ENCODE data around the gene KCNN3. TPM values are rescaled to one million over a fixed set of nuclear protein-coding genes. Genes with fewer than 3 reads are reported as not detected.

Gene KCNN3
- total RNA-seq, 2 donors from 2014 or later: 0.08 TPM; not detected in 1

DNA sequence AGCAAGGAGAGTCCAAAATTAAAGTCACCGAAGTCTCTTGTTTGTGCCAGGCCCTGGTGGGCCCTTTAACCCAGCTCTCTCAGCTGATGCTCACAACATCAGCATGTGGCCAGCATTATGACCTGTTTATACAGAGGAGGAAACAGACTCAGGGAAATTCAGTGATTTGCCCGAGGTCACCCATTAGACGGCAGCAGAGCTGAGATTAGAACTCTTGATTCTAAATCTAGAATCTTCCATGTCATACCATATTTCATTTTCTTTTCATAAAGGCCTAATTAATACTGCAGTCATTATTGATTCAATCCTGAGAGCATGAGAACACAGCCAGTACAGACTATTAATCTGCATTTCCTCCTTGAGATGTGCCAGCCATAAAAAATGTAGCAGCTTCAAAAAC is 63.7 kb downstream of the KCNN3 start:
- Mint-ChIP-seq H3K9me3 (no peaks in the 10 kb centered on the region), H3K4me1 (ENCODE audit: low read depth in 2 of 2) (peaks cover 3 to 9% of the 10 kb centered on the region in 2 donors), H3K36me3 (no peaks in the 10 kb centered on the region), H3K4me3 (no peak overlapping the region), H3K27ac (no peak overlapping the region), H3K27me3 (peaks cover 43 to 52% of the 10 kb centered on the region in 2 donors)
- DNase-seq (ENCODE audit: low spot score) (no peak), ATAC-seq (no peak)

DNA sequence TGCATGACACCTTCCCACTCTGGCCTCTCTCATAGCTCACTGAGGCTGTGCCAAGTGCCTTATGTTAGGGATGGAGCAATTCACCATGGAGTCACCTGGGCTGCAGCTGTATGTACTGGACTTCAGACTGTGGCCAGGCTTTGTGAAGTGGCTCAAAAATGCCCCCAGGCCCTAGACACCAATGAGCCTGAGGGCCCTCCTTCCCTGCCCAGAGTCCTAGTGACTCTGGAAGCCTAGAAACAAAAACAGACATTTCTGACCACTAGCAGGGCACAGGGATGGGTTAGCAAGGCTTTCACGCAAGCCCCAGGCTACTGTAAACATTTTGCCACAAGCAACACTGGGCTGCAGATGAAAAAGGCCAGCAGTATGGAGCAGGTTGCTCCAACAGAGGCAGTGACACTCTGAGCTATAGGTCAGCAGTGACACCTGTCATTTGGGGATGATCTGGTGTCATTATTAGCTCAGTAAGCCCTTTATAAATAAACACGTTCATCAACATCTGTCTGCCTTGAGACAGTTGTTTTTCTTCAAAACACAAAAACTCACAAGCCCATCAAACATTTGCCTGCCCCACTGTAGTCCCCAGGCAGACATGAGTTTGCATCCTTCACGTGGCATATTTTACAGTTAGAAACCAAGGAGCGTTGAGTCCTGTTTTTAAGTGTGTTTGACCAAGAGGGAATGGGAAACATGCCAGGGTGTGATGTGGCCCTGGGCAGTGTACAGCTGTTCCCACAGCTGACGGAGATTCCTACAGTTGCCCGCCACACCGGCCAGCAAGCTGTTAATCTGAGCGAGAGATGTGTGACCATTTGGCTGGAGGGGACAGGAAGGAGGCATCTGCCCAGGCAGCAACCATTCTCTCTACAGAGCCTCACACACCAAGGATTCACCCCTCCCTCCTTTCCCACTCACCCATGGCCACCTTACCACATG is 66.8 kb downstream of the KCNN3 start:
- no peak overlapping the region for H3K27ac Mint-ChIP-seq
- H3K27me3 Mint-ChIP-seq: peaks cover 34 to 40% of the 10 kb centered on the region in 2 donors
- no peak overlapping the region for H3K4me3 Mint-ChIP-seq
- H3K4me1 Mint-ChIP-seq (ENCODE audit: low read depth in 2 of 2): no peaks in the 10 kb centered on the region
- no peak for DNase-seq (ENCODE audit: low spot score)
- H3K9me3 Mint-ChIP-seq: no peaks in the 10 kb centered on the region
- peak in 1 of 2 donors; percentile 16 for ATAC-seq
- H3K36me3 Mint-ChIP-seq: no peaks in the 10 kb centered on the region

DNA sequence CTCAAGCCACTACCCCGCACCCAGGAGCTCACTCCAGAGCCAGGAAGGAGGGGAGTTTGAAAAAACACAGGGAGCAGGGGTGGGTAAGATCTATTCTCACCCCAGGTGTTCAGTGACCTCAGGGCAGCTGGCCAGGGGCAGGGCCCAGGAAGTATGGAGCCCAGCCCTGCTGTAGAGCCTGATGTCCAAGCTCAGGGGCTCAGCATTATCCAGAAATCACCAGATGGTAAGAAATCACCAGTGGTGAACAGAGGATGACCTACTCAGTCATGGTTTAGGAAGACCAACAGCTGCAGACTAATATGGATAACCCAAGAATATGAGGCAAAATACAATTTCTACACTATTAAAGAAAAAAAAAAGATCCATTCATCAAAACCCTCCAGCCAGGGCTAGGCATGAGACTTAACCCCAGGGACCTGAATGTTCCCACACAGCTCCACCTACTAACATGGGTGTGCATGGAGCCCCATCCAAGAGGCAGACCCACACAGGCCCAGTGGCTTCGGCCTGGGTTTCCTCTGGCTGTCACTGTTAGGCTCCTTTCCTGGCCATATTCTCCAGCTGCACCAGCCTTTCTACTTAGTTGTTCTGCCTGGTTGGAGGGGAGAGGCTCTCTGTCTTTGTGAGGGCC is 67.6 kb downstream of the KCNN3 start:
- Mint-ChIP-seq H3K9me3 (no peaks in the 10 kb centered on the region), H3K27ac (no peak overlapping the region), H3K4me3 (no peak overlapping the region), H3K36me3 (no peaks in the 10 kb centered on the region), H3K4me1 (ENCODE audit: low read depth in 2 of 2) (no peaks in the 10 kb centered on the region), H3K27me3 (peaks cover 28 to 32% of the 10 kb centered on the region in 2 donors)
- no peak for DNase-seq (ENCODE audit: low spot score)
- no peak for ATAC-seq

DNA sequence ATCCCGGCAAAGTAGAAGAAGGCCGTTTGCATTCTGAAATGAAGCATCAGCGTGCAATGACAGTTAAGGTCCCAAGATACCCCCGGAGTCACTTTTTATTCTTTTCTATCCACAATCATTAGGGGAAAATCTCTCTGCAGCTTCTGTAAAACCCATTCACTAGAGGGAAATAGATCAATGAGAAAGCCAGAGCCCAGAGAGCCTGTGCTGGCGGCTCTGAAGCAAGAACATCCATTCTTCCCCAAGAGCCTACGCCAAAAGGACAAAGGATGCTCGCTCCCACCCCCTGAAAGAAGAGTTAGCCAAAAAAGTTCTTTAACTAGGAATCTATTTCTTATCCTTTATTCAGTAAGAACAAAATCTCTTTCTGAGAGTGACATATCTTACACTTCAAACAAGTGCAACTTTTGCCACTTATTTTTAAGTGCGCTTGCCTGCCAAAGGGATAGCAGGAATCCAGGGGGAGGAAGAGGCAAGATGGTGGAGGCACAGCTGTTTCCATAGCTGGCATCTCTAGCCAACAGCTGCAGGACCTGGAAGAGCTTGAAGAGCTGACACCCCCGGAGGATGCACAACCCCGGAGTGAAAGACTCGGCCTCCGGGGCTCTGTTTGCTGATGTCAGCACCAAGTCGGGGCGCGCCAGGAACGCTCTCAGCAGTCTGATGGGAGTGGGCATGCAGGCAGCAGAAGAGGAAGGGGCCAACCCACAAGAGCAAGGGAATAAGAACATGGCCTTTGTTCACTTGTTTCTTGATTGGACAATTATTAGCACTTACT is 68.7 kb downstream of the KCNN3 start:
- Mint-ChIP-seq H3K36me3 (no peaks in the 10 kb centered on the region), H3K27me3 (peaks cover 22 to 23% of the 10 kb centered on the region in 2 donors), H3K4me3 (no peak overlapping the region), H3K9me3 (no peaks in the 10 kb centered on the region), H3K27ac (no peak overlapping the region), H3K4me1 (ENCODE audit: low read depth in 2 of 2) (no peaks in the 10 kb centered on the region)
- DNase-seq (ENCODE audit: low spot score): no peak
- ATAC-seq: no peak

DNA sequence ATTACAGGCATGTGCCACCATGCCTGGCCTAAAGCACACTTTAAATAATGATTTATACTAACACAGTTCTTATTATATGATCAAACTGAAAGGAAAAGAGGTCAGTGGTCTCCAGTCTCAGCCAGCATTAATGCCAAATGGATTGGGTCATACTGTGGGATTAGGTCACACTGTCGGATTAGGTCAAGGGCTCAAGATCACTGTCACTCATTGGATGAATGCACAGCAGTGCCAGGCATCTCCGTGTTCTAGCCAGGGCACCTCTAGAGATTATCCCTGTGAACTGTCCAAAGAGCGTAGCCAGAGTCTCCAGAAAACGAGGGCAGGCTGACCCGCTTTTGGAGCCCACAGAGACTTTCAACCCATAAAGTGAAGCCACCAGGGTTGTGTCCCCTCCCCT is 70.9 kb downstream of the KCNN3 start:
- H3K9me3 Mint-ChIP-seq: no peaks in the 10 kb centered on the region
- H3K27ac Mint-ChIP-seq: no peak overlapping the region
- DNase-seq (ENCODE audit: low spot score) (no peak), ATAC-seq (no peak)
- no peaks in the 10 kb centered on the region for H3K36me3 Mint-ChIP-seq
- no peak overlapping the region for H3K4me3 Mint-ChIP-seq
- H3K27me3 Mint-ChIP-seq: peaks cover 9 to 13% of the 10 kb centered on the region in 2 donors
- H3K4me1 Mint-ChIP-seq (ENCODE audit: low read depth in 2 of 2): no peaks in the 10 kb centered on the region

DNA sequence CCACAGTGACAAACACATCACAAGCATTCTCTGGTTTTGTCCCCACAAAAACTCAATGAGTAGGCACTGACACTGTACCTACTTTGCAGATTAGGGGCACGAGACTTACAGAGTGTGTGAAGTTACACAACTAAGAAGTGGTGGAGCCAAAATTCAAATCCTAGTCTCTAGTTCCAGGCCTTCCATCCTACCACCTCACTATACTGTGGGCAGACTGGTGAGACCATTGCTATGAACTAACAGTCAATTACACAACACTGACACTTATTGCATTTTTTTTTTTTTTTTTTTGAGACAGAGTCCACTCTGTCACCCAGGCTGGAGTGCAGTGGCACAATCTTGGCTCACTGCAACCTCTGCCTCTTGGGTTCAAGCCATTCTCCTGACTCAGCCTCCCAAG is 71.4 kb downstream of the KCNN3 start:
- no peak for ATAC-seq
- H3K27me3 Mint-ChIP-seq: peaks cover 9 to 15% of the 10 kb centered on the region in 2 donors
- no peak overlapping the region for H3K4me3 Mint-ChIP-seq
- H3K27ac Mint-ChIP-seq: no peak overlapping the region
- no peaks in the 10 kb centered on the region for H3K36me3 Mint-ChIP-seq
- H3K4me1 Mint-ChIP-seq (ENCODE audit: low read depth in 2 of 2): no peaks in the 10 kb centered on the region
- no peak for DNase-seq (ENCODE audit: low spot score)
- no peaks in the 10 kb centered on the region for H3K9me3 Mint-ChIP-seq

DNA sequence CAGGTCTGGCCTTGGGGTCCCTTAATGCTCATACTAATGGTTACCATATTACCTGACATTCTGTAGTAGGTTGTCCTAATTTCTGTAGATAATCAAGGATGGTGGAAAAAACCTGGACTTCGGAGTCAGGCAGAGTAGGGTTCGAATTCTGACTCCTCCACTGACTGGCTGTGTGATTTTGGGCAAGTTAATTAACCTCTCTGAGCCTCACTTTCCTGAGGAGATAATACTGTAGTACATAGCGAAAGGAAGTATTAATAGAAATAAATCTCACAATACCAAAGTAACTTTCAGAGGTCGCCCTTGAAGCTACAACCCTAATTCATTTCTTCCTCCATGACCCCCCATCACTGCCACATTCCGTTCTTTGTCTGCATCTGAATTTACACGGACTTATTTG is 72.9 kb downstream of the KCNN3 start:
- Mint-ChIP-seq H3K4me1 (ENCODE audit: low read depth in 2 of 2) (peaks cover 0 to 8% of the 10 kb centered on the region in 2 donors), H3K27me3 (peaks cover 17 to 21% of the 10 kb centered on the region in 2 donors), H3K27ac (no peak overlapping the region), H3K4me3 (no peak overlapping the region), H3K36me3 (no peaks in the 10 kb centered on the region), H3K9me3 (no peaks in the 10 kb centered on the region)
- no peak for DNase-seq (ENCODE audit: low spot score)
- no peak for ATAC-seq

DNA sequence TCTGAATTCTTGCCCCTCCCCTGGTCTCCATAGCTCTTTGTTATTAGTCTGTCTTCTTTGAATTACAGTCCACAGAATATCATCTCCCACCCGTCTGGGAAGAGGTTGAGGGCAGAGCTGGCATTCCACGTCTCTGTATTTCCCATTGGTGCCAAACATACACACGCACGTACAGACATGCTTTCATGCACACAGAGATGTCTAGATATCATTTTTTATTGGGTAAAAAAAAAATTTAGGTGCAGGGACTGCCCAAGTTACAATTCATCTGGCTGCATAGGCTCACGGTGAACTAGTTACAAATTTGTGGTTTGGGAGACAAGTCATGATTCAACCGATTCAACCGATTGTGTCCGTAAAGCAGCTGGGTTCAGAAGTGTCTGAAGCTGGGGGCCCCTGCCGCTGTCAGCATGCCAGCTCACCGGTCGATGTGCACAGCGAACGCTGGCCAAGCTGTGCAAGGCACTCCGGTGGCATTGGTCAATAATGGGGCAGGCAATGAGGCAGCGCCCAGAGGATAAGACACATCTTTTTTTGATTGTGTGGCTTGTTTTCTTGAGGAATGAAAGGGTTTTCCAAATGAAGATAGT is 73.7 kb downstream of the KCNN3 start:
- no peaks in the 10 kb centered on the region for H3K36me3 Mint-ChIP-seq
- H3K4me3 Mint-ChIP-seq: no peak overlapping the region
- no peaks in the 10 kb centered on the region for H3K9me3 Mint-ChIP-seq
- H3K27me3 Mint-ChIP-seq: peaks cover 25% of the 10 kb centered on the region in 2 donors
- ATAC-seq (no peak), DNase-seq (ENCODE audit: low spot score) (no peak)
- peaks cover 6 to 15% of the 10 kb centered on the region in 2 donors for H3K4me1 Mint-ChIP-seq (ENCODE audit: low read depth in 2 of 2)
- H3K27ac Mint-ChIP-seq: no peak overlapping the region

DNA sequence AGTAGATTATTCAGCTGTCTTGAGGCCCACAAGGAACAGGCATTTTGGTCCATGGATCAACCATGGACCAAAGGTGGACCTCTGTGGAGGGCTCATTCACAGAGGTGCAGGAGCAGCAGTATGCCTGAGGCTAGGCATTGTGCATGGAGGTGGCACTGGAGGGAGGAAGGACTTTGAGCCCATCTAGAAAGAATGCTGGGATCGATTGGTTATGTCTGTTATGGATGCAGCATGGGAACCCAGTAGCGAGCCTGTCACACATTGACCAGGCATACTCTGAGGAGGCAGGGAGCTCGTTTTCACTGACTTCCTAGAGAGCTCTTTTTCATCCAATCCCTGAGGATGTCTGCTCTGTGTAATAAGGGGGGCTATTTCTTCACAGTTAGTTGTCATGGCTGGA is 75.5 kb downstream of the KCNN3 start:
- H3K27ac Mint-ChIP-seq: no peak overlapping the region

DNA sequence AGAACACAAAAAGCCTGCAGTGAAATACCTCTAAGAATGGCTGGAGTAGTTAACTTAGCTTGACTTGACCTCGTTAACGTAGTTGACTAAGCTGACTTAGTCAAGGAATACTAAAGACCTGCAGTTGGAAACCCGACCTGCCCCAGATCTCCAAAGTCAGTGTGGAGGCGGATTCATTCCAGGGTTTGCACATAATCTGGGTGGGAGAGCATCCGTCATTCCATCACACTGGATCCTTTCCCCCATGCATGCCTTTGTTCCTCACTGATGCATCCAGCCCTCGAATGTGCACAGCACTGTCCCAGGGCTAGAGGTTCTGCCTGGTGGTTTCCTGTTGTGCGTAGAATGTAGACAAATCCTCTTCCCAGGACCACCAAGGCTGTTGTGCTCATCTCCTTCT is 76.4 kb downstream of the KCNN3 start:
- Mint-ChIP-seq H3K4me3 (no peak overlapping the region), H3K4me1 (ENCODE audit: low read depth in 2 of 2) (peaks cover 9 to 19% of the 10 kb centered on the region in 2 donors), H3K27ac (no peak overlapping the region), H3K9me3 (no peaks in the 10 kb centered on the region), H3K27me3 (peaks cover 34% of the 10 kb centered on the region in 2 donors), H3K36me3 (no peaks in the 10 kb centered on the region)
- ATAC-seq (no peak), DNase-seq (ENCODE audit: low spot score) (no peak)

More for the DNA sequence above, 75.5 kb downstream of the KCNN3 start:
- ATAC-seq (no peak), DNase-seq (ENCODE audit: low spot score) (no peak)
- no peaks in the 10 kb centered on the region for H3K9me3 Mint-ChIP-seq
- H3K4me3 Mint-ChIP-seq: no peak overlapping the region
- peaks cover 29 to 34% of the 10 kb centered on the region in 2 donors for H3K27me3 Mint-ChIP-seq
- H3K4me1 Mint-ChIP-seq (ENCODE audit: low read depth in 2 of 2): peaks cover 9 to 19% of the 10 kb centered on the region in 2 donors
- H3K36me3 Mint-ChIP-seq: no peaks in the 10 kb centered on the region

DNA sequence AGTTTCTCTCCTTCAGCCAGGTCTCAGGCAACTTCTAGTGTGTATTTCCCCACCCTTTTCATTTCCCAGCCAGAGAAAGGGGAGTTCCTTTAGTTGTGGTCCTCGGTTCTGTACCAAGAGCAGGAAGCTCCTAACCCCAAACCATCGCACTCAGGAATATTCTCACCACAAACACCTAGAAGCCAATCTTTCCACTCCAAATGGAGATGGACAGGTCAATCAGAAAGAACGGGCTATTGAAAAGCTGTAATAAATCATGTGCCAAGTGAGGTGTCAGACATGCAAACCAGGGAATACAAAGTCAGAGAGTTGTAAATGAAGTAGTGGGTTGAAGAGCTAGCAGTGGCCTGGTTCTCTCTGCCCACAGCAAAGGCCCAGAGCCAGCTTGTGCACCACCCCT is 77.2 kb downstream of the KCNN3 start:
- DNase-seq (ENCODE audit: low spot score): no peak
- no peaks in the 10 kb centered on the region for H3K9me3 Mint-ChIP-seq
- no peak for ATAC-seq
- no peak overlapping the region for H3K27ac Mint-ChIP-seq
- H3K4me3 Mint-ChIP-seq: no peak overlapping the region
- no peaks in the 10 kb centered on the region for H3K36me3 Mint-ChIP-seq
- peaks cover 9 to 19% of the 10 kb centered on the region in 2 donors for H3K4me1 Mint-ChIP-seq (ENCODE audit: low read depth in 2 of 2)
- H3K27me3 Mint-ChIP-seq: peaks cover 34% of the 10 kb centered on the region in 2 donors

DNA sequence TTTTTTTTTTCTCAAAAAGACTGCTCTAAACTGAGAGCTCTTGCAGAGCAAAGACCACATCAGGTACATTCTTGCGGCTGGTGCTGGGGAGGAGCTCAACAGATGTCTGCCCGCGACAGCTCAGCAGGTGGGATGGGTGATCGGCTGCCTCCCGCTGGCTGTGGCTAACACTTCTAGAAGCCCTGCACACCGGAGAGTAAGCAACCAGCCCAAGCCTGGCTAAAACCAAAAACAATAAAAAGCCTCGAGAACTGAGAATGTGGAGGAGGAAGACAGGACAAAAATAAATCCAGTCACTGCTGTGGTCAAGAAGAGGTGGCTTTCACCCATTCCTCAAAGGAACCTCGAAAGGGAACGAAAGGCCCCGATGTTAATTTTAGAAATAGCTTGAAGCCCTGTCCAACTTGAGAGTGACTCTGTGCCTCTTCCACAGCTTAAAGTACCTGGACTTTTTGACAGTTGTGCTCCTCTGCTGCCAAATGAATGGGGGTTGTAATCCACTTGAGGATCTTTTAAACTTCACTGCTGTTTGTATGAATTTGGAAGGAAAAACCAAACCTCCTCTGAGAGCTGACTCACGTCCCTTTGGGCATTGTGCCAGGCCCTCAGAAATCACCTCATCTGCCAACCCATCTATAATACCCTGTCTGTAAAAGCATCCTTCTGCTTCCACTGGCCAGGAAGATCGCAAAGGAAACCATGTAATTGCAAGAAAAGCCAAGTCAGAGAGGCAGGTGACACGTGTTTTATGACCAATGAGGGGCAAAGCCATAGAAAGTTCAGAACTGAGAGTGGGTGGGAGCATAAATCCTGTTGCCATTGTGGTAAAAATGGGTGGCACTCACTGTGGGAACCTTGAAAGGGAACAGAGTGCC is 78.6 kb downstream of the KCNN3 start:
- Mint-ChIP-seq H3K4me1 (ENCODE audit: low read depth in 2 of 2) (peaks cover 9 to 19% of the 10 kb centered on the region in 2 donors), H3K9me3 (no peaks in the 10 kb centered on the region), H3K27ac (no peak overlapping the region), H3K27me3 (peaks cover 34% of the 10 kb centered on the region in 2 donors), H3K36me3 (no peaks in the 10 kb centered on the region), H3K4me3 (peak overlapping the region; percentile 72)
- DNase-seq (ENCODE audit: low spot score): no peak
- ATAC-seq: peak; percentile 63

DNA sequence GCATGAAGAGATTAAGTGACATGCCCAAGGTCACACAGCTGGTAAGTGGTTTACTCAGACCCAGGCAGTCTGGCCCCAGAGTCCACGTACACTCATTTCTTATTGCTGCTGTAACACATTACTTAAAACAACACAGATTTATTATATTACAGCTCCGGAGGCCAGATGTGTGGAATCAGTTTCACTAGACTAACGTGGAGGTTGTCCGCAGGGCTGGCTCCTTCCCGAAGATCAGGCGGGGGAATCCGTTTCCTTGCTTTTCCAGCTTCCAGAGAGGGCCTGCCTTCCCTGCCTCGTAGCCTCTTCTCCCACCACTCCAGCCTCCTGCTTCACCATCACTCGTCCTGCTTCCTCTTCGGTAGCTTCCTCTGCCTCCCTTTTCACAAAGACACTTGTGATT is 81.2 kb downstream of the KCNN3 start:
- no peak for ATAC-seq

More for the DNA sequence above, 81.2 kb downstream of the KCNN3 start:
- no peaks in the 10 kb centered on the region for H3K9me3 Mint-ChIP-seq
- no peak overlapping the region for H3K27ac Mint-ChIP-seq
- no peak overlapping the region for H3K4me3 Mint-ChIP-seq
- peaks cover 11 to 23% of the 10 kb centered on the region in 2 donors for H3K4me1 Mint-ChIP-seq (ENCODE audit: low read depth in 2 of 2)
- peak; percentile 39 for DNase-seq (ENCODE audit: low spot score)
- H3K27me3 Mint-ChIP-seq: peaks cover 28 to 29% of the 10 kb centered on the region in 2 donors
- H3K36me3 Mint-ChIP-seq: no peaks in the 10 kb centered on the region

Measured in natural killer cell treated with Interleukin-12 subunit alpha and Interleukin-12 subunit beta and Interleukin-15 and Interleukin-18, amount 100 ng/mL, for 72 hours (primary cell).